T-helper 2 cell (primary cell): ENCODE measurements around the gene TRANK1.
"Not testable (repeated sequence)": the region's sequence is repeated elsewhere in the genome, so short reads cannot be mapped to it uniquely, and the experiment has no call there.

Source experiments
- DNase-seq, 5 experiments: peaks; one replicate each; pipeline versions ENCODE4 v3.0.0 to v3.0.0-alpha.2; 2012 to 2022

The TRANK1 gene

GRCh38 chr3:36891097-36891496 is 53.8 kb downstream of the TRANK1 start:
- DNase-seq: not testable (repeated sequence)

DNA sequence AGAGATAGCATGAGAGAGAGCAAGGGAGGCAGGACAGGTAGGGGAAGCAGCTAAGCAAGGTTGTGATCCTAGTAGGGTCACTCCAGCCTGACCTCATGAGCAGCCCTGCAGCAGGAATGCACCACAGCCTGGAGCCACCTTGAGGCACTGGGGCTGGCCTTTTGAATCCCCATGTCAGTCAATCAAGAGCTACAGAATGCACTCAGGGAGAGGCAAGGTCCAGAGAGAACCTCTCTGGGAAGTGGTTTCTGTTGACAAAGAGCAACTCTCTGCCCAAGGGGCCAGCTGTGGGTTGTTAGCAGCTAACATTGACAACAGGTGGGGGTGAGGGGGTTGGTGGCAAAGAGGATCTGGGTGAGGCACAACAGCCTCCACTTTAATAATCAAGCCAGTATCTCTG is 54.6 kb downstream of the TRANK1 start:
- no peak for DNase-seq

DNA sequence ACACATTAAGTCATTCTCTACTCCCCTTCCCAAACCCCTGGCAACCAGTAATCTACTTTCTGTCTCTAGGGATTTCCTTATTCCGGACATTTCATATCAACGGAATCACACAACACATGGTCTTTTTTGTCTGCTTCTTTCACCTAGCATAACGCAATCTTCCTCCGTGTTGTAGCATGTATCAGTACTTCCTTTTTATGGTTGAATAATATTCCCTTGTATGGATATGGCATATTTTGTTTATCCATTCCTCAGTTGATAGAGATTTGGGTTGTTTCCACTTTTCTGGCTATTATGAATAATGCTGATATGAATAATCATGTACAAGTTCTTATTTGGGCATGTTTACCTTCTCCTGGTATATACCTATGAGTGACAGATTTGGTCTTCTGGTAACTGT is 63.1 kb downstream of the TRANK1 start:
- DNase-seq: no peak

DNA sequence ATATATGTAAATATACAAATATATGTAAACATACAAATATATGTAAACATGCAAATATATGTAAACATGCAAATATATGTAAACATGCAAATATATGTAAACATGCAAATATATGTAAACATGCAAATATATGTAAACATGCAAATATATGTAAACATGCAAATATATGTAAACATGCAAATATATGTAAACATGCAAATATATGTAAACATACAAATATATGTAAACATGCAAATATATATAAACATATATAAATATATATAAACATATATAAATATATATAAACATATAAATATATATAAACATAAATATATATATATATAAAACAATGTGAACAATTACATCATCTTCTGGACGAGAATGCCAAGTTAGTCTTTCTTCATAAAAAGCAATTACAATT is 65.0 kb downstream of the TRANK1 start:
- DNase-seq: not testable (repeated sequence)

GRCh38 chr3:36877930-36878685 is 66.7 kb downstream of the TRANK1 start:
- no peak for DNase-seq

DNA sequence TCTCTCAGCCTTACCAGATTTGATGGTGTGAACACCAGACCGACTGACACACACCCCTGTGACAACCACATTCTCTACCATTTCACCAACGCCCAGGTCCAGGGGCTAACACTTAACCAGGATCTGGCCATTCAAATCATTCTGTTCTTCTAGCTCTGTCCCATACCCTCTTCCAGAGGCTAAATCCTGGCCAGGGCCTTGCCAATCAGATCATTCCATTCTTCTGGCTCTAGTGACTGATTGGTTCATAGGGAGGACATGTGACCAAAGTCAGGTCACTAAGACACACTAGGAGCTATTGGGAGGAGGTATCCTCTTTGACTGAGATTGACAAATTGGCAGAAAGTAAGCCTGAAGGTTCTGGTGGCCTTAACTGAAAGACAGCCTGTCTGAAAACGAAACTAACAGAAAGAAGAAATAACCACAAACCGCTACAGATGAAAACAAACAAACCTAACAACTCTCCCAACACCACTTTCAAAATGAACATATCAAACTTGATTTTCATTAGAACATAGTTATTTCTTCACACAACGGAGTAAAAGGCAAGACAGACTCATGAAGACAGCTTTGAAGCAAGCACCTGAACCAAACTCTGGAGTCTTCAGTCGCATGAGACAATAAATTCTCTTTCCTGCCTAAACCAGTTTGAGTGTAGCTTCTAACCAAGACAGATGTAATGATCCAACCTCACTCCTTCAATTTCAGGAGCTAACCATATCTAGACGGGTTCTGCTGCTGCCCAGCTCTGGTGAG is 68.5 kb downstream of the TRANK1 start:
- DNase-seq: peak in 2 of 5 experiments; percentile 71 to 95

DNA sequence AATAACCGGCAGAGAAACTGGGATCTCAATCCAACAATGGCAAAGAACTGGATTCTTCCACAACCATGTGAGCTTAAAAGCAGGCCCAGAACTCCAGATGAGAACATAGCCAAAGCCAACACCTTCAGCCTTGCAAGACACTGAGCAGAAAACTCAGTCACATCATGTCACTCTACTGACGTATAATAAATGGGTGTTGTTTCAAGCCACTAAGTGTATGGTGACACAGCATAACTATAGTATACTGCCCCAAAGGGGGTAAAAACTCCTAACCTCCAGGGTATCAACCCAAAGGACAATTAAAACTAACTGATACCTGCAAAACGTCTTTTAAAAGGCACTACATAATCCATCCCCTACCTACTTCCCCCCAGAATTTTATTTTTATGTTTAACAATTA is 69.5 kb downstream of the TRANK1 start:
- DNase-seq: no peak

DNA sequence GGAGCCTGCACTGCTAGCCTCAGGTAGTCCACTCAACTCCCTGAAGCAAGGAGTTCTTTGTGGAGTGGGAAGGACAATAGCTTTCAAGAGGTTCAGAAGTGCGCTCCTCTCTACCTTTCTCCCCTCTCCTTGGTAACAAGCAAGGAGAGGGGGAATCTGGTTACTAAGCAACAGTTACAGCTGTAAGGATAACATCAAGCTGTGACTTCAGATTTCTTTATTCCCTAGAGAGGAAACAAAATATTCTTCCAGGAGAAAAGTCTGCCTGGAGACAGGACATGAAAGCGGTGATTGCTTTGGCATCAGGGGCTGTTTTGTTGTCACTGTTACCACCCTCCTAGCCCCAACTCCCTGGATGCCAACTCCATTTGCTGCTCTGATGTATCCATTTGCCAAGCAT is 70.4 kb downstream of the TRANK1 start:
- DNase-seq: no peak

GRCh38 chr3:36871379-36872126 is 73.3 kb downstream of the TRANK1 start:
- no peak for DNase-seq

- DNase-seq: peak in 4 of 5 experiments; percentile 7 to 68 (median 18)
Measured at GRCh38 chr3:36868614-36869436, 76.0 kb downstream of the TRANK1 start.

- DNase-seq: no peak
Measured at GRCh38 chr3:36867810-36868209, 77.0 kb downstream of the TRANK1 start.

DNA sequence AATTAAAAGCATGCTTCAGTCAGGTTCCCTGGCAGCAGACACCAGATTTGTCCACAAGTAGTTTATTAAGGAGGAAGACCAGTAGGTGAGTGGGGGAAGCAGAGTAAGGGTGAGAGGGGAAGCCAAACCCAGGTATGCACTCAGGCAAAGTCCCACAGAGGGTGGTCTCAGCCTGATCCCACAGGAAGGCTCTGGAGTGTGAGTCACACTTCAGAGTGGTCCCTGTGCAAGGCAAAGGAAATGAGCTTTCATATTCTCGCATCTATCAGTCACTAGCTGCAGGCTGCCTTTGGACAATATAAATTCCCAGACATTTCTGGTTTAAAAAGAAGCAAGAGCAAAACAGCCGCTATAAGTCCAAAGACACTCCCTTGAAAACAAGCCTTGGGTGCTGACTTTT is 78.5 kb downstream of the TRANK1 start:
- DNase-seq: no peak

GRCh38 chr3:36864180-36865053 is 80.4 kb downstream of the TRANK1 start:
- DNase-seq: no peak

DNA sequence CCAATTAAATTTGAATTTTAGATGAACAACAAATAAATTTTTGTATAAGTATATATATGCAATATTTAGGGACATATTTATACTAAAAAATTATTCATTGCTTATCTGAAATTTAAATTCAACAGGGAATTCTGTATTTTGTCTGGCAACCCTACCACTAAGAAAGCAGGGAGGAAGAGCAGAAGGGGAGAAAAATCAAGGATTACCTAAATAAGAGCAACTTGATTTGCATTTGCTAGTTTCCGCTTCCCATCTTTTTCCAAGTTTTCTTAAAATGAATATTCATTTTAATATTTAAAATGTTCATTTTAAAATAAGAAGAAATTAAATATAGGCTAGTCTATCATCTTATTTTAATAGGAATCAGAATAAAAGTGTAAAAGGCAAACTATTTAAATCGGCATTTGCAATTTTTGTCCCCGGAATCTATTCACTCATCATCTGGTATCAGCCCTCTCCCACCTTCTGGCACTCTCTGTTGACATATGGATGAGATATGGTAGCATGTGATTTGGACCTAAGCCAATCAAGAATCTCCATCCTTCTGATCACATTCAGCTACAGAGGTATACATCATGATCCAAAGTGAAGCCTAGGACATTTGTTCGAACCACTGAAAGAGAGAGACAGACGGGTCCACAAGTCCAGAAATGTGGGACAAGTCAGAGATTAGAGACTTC is 82.6 kb downstream of the TRANK1 start:
- no peak for DNase-seq

DNA sequence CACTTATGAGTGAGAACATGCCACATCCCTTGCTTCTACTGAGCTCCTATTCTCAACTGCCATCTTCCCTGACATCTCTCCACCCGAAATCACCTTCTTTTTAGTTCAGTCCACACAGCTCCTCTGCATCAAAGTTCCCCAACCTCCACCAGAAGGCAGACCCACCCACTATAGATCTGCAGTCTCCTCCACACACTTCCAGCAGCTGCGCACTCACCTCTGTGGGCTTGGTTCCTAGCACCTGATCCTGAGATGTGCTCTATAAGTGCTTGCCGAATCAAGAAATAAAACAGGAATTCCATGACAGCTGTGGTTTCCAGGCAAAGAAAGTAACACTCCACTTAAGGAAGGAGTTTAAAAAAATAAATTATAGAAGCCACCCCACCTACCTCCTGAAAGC is 85.4 kb downstream of the TRANK1 start:
- no peak for DNase-seq

- DNase-seq: no peak
Measured at GRCh38 chr3:36852071-36852470, 92.8 kb downstream of the TRANK1 start.

GRCh38 chr3:36850743-36851142 is 94.1 kb downstream of the TRANK1 start:
- DNase-seq: no peak

DNA sequence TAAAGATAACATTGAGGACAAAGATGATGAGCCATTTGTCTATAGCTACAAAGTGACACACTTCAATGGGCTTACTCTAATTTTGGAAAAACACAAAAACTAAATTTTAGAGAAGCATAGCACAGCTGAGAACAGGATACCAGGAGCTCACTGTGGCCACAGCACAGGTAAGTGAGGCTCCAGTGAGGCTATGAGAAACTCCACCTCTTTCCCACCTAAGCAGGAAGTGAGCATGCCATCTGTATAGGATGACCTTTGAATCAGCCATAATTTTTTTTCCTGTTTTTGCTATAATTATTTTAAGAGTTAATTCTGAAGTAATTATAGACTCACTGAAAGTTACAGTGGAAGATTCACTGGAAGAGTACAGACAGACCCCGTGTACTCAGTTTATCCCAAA is 98.4 kb downstream of the TRANK1 start:
- no peak for DNase-seq

DNA sequence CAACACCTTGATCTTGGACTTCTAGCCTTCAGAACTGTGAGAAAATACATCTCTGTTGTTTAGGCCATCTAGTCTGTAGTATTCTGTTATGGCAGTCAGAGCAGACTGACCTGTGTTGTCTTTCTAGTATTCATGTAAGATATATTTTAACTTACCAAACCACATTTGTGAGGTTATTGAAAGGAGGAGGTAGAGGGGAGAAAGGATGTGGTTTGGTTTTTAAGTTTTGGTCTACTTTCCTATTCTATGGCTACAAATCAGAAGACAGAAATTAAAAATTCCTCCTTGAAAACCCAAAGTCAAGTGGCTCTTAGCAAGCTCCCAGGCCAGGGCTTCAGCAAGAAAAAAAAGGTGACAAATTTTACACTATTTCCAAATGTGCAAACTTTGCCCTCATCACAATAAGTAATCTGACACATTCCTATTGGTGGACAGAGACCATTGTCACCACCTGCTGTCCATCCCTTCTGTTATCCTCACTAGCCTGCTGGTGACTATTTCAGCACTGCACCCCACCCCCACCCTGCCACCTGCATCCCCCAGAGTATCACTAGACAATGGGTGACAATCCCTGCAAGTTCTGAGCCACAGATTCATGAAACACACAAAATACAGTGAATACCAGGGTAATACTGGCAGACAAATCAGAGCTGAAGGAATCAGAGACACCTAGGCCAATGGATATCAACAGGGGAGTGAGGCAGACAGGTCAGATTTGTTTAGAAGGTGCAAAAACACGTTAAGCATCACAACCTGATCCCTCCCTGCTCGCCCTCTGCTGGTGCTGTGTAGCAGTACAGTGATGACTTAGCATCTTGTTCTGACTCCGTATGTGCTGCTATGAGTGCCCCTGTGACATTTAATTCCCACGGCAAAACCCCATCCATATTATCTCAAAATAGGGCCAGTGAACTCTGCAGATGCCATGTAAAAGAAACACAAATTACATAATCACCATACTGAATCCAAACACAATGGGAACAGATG is 101.5 kb downstream of the TRANK1 start:
- DNase-seq: peak in 4 of 5 experiments; percentile 14 to 76 (median 37)

- DNase-seq: no peak
Measured at GRCh38 chr3:36842275-36842674, 102.6 kb downstream of the TRANK1 start.
